Osteocyte (in vitro differentiated cells): ENCODE measurements around the gene PEX11G. TPM values are rescaled to one million over a fixed set of nuclear protein-coding genes. Genes with fewer than 3 reads are reported as not detected.

ENCODE experiments used
- DNase-seq: peaks from one replicate; pipeline ENCODE4 v3.0.0; 2021; ENCODE audit warnings: mixed read lengths; ENCODE audit not compliant: unreplicated experiment; ENCODE audit errors: extremely low spot score
- H3K27ac Mint-ChIP-seq: one replicate; pipeline ENCODE4 v1.8.0; 2021; ENCODE audit warnings: mild to moderate bottlenecking, mixed read lengths; ENCODE audit not compliant: unreplicated experiment
- H3K27me3 Mint-ChIP-seq: one replicate; pipeline ENCODE4 v1.8.0; 2021; ENCODE audit warnings: mixed read lengths; ENCODE audit not compliant: unreplicated experiment
- H3K36me3 Mint-ChIP-seq: one replicate; pipeline ENCODE4 v1.8.0; 2021; ENCODE audit warnings: mixed read lengths; ENCODE audit not compliant: unreplicated experiment
- H3K4me1 Mint-ChIP-seq: one replicate; pipeline ENCODE4 v1.8.0; 2021; ENCODE audit warnings: mixed read lengths; ENCODE audit not compliant: unreplicated experiment
- H3K4me3 Mint-ChIP-seq: one replicate; pipeline ENCODE4 v1.8.0; 2021; ENCODE audit warnings: mild to moderate bottlenecking, moderate library complexity, mixed read lengths; ENCODE audit not compliant: unreplicated experiment
- H3K9me3 Mint-ChIP-seq: one replicate; pipeline ENCODE4 v1.8.0; 2021; ENCODE audit warnings: mixed read lengths; ENCODE audit not compliant: unreplicated experiment
- total RNA-seq: library from RNA; stranded (reverse); gene quantifications from 2 replicates; pipeline ENCODE4 v1.2.1, GENCODE V29; 2021
- TF ChIP-seq, protein P1 (sequence below): fragments of 200-600 bp; sonication (generic); IDR thresholded peaks from 2 replicates; pipeline ENCODE4 v1.5.0; 2021; ENCODE audit warnings: antibody characterized with exemption, mild to moderate bottlenecking, moderate library complexity

The PEX11G gene
- total RNA-seq, 1 donor from 2014 or later = 2.1 TPM

DNA sequence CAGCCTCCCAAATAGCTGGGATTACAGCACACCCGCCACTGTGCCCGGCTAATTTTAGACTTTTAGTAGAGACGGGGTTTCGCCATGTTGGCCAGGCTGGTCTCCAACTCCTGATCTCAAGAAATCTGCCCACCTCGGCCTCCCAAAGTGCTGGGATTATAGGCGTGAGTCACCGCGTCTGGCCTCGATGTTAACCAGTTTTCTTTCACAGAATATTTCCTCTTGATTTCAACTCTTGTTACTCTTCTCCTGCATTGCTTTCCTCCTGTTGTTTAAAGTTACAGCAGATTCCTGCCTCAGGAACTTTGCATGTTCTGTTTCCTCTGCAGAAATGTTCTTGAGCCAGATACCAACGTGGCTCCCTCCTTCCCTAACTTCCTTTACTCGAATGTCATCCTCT, 3.7 kb upstream of the PEX11G start:
- no peak overlapping the region for H3K4me3 Mint-ChIP-seq
- H3K36me3 Mint-ChIP-seq = no peaks in the 10 kb centered on the region
- TF ChIP-seq, protein P1, sequence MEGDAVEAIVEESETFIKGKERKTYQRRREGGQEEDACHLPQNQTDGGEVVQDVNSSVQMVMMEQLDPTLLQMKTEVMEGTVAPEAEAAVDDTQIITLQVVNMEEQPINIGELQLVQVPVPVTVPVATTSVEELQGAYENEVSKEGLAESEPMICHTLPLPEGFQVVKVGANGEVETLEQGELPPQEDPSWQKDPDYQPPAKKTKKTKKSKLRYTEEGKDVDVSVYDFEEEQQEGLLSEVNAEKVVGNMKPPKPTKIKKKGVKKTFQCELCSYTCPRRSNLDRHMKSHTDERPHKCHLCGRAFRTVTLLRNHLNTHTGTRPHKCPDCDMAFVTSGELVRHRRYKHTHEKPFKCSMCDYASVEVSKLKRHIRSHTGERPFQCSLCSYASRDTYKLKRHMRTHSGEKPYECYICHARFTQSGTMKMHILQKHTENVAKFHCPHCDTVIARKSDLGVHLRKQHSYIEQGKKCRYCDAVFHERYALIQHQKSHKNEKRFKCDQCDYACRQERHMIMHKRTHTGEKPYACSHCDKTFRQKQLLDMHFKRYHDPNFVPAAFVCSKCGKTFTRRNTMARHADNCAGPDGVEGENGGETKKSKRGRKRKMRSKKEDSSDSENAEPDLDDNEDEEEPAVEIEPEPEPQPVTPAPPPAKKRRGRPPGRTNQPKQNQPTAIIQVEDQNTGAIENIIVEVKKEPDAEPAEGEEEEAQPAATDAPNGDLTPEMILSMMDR = no peak
- no peaks in the 10 kb centered on the region for H3K9me3 Mint-ChIP-seq
- peaks cover 11% of the 10 kb centered on the region for H3K4me1 Mint-ChIP-seq
- no peak for DNase-seq
- H3K27me3 Mint-ChIP-seq = no peaks in the 10 kb centered on the region
- no peak overlapping the region for H3K27ac Mint-ChIP-seq

DNA sequence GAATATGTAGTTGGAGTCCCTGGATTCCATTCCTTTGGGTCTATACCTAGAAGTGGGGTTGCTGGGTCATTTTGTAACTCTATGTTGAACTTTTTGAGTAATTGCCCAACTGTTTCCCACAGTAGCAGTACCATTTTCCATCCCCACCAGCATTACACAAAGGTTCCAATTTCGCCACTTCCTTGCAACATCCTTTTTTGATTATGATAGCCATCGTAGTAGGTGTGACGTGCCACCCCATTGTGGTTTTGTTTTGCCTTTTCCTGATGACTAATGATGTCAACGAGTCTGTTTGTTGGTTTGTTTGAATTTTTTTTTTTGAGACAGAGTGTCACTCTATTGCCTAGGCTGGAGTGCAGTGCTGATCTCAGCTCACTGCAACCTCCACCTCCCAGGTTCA, 3.3 kb upstream of the PEX11G start:
- DNase-seq = no peak
- H3K9me3 Mint-ChIP-seq = no peaks in the 10 kb centered on the region
- H3K36me3 Mint-ChIP-seq = no peaks in the 10 kb centered on the region
- H3K4me3 Mint-ChIP-seq = no peak overlapping the region
- no peak overlapping the region for H3K27ac Mint-ChIP-seq
- H3K4me1 Mint-ChIP-seq = peaks cover 11% of the 10 kb centered on the region
- H3K27me3 Mint-ChIP-seq = no peaks in the 10 kb centered on the region
- TF ChIP-seq, protein P1 = no peak

DNA sequence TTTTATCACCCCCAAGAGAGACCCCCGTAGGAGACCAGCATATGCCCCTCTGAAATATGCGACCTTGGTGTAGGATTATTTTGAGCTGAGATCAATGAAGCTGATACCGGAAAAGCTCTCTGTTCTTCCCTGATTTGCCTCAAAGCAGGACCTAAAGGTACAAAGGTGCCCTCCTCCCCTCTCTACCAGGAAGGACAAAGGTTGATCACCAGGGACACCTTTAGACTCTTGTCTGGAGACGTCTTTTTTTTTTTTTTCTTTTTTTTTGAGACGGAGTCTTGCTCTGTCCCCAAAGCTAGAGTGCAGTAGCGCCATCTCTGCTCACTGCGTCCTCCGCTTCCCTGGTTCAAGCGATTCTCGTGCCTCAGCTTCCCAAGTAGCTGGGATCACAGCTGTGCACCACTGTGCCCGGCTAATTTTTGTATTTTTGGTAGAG, 792 bp upstream of the PEX11G start:
- Mint-ChIP-seq H3K4me3 (peak overlapping the region; percentile 12), H3K9me3 (no peaks in the 10 kb centered on the region), H3K4me1 (peaks cover 11% of the 10 kb centered on the region), H3K27ac (peak overlapping the region; percentile 56), H3K36me3 (no peaks in the 10 kb centered on the region), H3K27me3 (no peaks in the 10 kb centered on the region)
- TF ChIP-seq, protein P1 = no peak
- no peak for DNase-seq

DNA sequence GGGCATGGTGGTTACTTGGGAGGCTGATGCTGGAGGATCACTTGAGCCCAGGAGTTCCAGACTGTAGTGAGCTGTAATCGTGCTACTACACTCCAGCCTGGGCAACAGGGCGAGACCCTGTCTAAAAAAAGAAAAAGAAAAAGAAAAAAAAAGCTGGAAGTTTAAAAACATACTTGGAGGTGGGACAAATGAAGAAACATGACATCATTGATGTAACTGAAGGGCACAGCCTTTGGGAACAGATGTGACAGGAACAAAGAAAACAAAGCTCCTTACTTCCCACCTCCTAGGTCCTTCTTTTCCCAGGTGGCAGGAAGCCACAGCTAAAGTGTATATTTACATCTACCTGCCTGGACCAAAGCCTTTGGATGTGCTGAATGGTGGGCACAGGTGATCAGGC, 1.9 kb downstream of the PEX11G start:
- H3K27me3 Mint-ChIP-seq = no peaks in the 10 kb centered on the region
- no peak overlapping the region for H3K4me3 Mint-ChIP-seq
- H3K27ac Mint-ChIP-seq = no peak overlapping the region
- no peaks in the 10 kb centered on the region for H3K36me3 Mint-ChIP-seq
- no peak for DNase-seq
- H3K9me3 Mint-ChIP-seq = no peaks in the 10 kb centered on the region
- H3K4me1 Mint-ChIP-seq = peaks cover 16% of the 10 kb centered on the region
- TF ChIP-seq, protein P1 = no peak

DNA sequence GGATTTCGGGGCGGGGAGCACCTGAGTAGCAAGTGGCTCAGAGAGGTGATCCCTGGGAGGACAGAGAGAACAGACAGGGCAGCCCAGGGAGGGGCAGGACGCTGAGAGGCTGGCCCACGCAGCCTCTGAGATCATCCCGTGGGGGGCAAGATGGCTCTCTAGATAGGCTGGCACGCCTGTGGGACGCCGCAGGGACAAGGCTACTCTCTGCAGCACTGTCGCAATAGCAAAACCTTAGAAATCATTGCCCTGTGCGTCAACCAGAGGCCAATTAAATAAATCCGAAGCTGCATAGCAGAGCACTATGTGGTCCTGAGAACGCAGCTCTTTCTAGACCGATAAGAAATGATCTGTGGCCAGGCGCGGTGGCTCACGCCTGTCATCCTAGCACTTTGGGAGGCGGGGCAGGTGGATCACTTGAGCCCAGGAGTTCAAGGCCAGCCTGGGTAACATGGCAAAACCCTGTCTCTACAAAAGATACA, 5.1 kb downstream of the PEX11G start:
- H3K27ac Mint-ChIP-seq = peak overlapping the region; percentile 32
- no peak for DNase-seq
- H3K9me3 Mint-ChIP-seq = no peaks in the 10 kb centered on the region
- TF ChIP-seq, protein P1 = no peak
- H3K4me1 Mint-ChIP-seq = peaks cover 28% of the 10 kb centered on the region
- no peaks in the 10 kb centered on the region for H3K36me3 Mint-ChIP-seq
- H3K4me3 Mint-ChIP-seq = no peak overlapping the region
- no peaks in the 10 kb centered on the region for H3K27me3 Mint-ChIP-seq
